SHP77 (cell line): ENCODE data around the gene CALN1.
"Not testable (repeated sequence)": the region's sequence is repeated elsewhere in the genome, so short reads cannot be mapped to it uniquely, and the experiment has no call there.

Source experiments
- DNase-seq, 2 experiments: peaks; one replicate each; lab custom pipeline; 2025; lab: John Stamatoyannopoulos, UW

Gene CALN1

DNA sequence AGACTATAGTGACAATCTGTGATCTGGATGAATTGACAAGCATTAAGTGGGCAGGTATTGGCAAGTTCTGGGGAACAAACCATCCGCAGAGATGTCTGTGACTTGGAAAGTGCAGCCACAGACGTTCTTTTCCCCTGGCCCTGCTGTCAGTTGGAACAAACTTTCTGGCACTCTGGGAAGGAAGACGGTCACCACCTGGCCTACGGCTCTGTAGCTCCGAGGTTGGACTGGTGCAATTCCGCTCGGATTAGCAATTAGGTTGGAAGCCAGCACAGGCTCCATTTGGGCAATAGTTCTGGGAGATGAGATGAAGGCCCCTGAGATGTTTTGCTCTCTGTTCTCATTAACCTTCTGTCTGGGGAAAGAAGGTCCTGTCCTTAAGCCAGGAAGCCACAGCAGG, 437.5 kb downstream of the CALN1 start:
- DNase-seq = no peak

- no peak for DNase-seq
Measured at GRCh38 chr7:71972534-71972933, 439.6 kb downstream of the CALN1 start.

DNA sequence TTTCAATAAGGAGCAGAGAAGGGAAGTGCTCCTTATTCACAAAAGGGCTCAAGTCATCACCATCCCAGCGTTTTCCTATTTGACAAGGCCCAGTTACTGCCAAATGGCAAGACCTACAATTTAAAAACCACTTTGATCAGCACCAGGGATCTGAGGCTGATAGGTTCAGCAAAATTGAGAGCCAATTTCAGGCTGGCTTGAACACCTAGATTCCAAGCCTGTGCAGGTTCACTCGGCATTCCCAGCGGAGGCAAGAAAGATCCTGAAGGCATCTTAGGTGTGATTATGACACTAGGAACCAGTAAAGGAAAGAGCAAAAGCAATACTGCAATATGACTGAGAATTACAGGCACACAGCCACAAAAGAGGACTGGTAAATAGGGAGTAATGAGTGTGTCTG, 441.4 kb downstream of the CALN1 start:
- DNase-seq = no peak

- no peak for DNase-seq
Measured at GRCh38 chr7:71962636-71963035, 449.5 kb downstream of the CALN1 start.

DNA sequence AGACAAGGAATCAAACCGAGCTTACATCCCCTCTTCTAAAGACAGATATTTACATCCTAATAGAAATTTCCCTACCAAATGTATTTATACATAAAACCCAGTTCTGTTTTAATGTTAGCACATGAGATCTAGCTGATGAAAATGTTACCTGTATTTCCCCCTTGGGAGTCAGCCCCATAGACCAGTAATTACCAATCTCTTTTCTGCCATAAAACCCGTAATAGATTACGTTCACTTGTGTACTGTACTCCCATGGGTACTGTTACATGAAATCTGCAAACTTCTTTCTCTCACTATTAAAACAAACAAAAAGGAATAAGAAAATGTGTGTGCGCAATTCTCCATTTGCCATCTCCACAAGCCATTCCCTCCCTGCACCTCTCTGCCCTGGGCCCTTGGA, 450.9 kb downstream of the CALN1 start:
- DNase-seq = no peak

DNA sequence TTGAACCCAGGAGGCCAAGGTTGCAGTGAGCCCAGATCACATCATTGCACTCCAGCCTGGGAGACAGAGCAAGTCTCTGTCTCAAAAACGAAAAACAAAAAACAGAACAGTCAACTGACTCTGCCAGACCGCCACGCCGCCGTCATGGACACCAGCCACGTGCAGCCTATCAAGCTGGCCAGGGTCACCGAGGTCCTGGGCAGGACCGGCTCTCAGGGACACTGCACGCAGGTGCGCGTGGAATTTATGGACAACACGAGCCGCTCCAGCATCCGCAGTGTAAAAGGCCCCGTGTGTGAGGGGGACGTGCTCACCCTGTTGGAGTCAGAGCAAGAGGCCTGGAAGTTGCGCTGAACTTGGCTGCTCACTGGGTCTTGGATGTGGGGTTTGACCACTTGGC, 470.0 kb downstream of the CALN1 start:
- DNase-seq = no peak

DNA sequence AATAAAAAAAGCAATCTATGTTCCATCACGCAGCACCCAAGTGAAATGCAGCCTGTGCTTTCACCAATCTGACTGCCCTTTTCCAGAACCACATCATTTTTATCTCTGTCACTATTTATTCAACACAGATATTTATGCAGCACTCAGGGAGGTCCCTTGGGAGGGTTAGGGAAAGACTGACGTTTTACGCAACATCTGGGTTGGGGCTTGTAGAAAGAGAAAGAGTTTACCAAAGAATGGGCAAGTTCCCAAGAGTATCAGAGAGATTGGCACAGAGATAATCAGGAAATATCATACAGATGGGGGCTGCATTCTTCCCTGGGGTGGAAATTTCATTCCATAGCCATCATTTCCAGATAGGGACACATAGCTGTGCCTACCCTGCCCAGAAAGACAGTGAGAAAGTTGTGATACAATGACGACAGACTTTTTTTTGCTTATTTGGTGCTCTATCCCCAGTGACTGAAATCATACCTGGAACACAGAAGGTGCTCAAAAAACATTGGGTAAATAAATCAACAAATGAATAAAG, 474.2 kb downstream of the CALN1 start:
- no peak for DNase-seq

GRCh38 chr7:71935674-71936073, 476.5 kb downstream of the CALN1 start:
- DNase-seq = no peak

GRCh38 chr7:71933426-71933825, 478.7 kb downstream of the CALN1 start:
- DNase-seq = no peak

GRCh38 chr7:71925663-71926062, 486.5 kb downstream of the CALN1 start:
- peak in 1 of 2 experiments; percentile 7 for DNase-seq

DNA sequence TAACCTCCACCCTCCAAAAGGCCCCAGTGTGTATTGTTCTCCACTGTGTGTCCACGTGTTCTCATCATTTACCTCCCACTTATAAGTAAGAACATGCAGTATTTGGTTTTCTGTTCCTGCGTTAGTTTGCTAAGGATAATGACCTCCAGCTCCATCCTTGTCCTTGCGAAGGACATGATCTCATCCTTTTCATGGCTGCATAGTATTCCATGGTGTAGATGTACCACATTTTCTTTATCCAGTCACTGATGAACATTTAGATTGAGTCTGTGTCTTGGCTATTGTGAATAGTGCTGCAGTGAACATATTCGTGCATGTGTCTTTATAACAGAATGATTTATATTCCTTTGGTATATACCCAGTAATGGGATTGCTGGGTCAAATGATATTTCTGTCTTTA, 497.9 kb downstream of the CALN1 start:
- not testable (repeated sequence) for DNase-seq

GRCh38 chr7:71912476-71912875, 499.7 kb downstream of the CALN1 start:
- DNase-seq = no peak

GRCh38 chr7:71911051-71911450, 501.1 kb downstream of the CALN1 start:
- DNase-seq = no peak

- DNase-seq = no peak
Measured at GRCh38 chr7:71905821-71906220, 506.3 kb downstream of the CALN1 start.

DNA sequence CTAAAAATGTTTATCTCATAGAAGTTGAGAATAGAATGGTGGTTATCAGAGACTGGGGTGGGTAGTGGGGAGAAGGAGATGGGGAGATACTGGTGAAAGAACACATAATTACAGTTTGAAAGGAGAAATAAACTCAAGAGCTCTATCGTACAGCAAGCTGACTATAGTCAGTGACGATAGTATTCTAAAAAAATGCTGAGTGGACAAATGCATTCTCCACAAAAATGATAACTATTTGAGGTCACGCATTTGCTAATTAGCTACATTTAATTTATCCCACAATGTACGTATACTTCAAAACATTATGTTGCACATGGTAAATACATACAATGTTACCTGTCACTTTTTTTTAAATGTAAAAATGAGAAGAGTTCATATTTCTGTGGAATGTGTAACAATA, 507.7 kb downstream of the CALN1 start:
- no peak for DNase-seq

DNA sequence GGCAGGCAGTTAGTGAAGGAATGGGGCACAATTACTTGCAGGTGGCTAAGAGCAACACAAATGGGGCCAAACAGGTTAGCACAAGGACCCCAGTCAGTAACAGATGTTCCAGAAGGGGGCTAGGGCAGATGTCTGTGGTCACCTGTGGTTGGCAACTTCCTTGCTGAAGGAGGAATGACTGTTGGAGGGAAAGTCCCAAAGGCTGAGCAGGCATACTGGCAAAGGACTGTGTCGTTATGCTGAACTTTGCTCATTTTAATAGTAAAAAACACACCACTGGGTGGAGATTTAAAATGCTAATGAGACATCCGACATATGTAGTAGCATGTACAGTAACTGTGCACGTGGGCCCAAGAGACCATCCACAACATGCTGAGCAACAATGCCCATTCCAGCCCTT, 511.6 kb downstream of the CALN1 start:
- DNase-seq = no peak

GRCh38 chr7:71896535-71896934, 515.6 kb downstream of the CALN1 start:
- no peak for DNase-seq

DNA sequence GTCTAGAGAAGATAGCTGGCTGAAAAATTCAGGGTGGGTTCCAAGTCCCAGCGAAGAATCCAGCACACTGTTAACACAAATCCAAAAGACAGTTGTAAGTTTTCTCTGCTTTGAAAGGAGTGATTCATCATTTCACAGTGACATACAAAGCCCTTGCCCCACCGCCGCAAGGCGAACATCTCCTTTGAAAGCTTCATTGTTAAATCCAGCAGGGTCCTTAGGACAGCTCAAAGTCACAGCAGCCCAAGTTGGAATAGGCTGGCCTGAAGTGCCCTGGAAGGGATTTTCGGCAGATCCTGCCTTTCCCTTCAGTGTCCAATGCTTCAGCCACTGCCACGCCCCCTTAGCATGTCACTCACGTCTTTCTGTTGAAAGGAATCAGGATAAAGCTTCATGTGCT, 526.1 kb downstream of the CALN1 start:
- DNase-seq = no peak

DNA sequence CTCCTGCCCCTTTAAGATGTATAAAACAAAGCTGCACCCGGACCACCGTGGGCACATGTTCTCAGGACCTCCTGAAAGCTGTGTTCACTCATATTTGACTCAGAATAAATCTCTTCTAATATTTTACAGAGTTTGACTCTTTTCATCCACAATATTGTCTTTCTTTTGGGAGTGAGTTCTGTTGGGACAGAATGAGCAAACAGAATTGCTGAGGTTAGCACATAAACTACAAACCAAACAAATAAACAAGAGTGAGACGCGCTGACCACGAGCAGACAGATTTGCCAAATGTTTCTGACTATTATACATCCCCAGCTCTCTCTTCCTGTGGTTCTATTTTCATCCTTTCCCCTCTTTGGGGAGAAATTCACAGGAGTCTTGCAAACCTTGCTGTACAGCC, 526.7 kb downstream of the CALN1 start:
- DNase-seq = no peak

- no peak for DNase-seq
Measured at GRCh38 chr7:71883415-71883814, 528.7 kb downstream of the CALN1 start.

DNA sequence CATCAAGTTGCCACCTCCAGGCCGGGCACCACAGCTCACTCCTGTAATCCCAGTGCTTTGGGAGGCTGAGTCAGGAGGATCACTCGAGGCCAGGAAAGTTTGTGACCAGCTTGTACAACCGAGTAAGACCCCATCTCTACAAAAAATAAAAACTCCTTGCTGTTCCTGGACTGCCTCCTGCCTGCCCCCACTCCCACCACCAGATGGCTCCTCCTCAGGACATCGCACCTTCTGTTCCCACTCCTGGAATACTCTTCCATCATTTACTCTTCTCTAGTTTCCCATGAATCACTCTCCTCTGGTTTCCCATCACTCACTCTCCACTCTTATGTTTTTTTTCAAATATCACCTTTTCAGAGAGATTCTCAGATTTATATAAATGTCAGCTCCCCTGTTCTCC, 540.7 kb downstream of the CALN1 start:
- no peak for DNase-seq

DNA sequence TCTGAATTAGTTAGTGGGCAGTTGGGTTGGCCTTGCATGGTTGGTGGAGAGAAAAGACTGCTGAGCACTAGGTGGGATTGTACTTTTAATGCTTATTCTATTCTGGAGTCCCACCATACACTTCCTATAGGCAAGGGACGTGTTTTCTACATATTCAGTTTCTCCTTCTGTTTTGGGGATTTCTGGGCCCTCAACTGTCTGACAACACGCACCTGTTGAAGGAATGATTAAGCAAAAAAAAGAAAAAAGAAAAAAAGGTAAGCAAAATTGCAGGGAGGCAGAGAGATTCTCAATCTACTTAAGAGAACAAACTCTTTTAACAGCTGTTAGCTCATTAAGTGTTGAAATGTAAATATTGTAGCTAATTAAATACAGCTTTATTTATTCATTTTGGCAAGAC, 541.3 kb downstream of the CALN1 start:
- DNase-seq = no peak

GRCh38 chr7:71868797-71869196, 543.3 kb downstream of the CALN1 start:
- no peak for DNase-seq

- no peak for DNase-seq
Measured at GRCh38 chr7:71867626-71868025, 544.5 kb downstream of the CALN1 start.

- no peak for DNase-seq
Measured at GRCh38 chr7:71865172-71865571, 547.0 kb downstream of the CALN1 start.
